Measurements from ENCODE around the gene BAZ2B.
"Not testable (repeated sequence)": the region's sequence is repeated elsewhere in the genome, so short reads cannot be mapped to it uniquely, and the experiment has no call there.

BAZ2B gene

GRCh38 chr2:159441182-159441581 lies 175.2 kb downstream of the BAZ2B start:
- no peak for TF ChIP-seq JUND (IDR thresholded peaks at IDR 0.05; ENCODE audit: low read depth)
- in situ Hi-C loops (cut with HindIII; ENCODE audit: low pct_unique_long_range_greater_than_20kb, low sequenced_read_pairs) = no loop called here
- DNase-seq (ENCODE audit: low read depth in 1 of 2, low spot score in 1 of 2) = no peak

GRCh38 chr2:159439421-159439820 lies 176.9 kb downstream of the BAZ2B start:
- no peak for TF ChIP-seq JUND (IDR thresholded peaks at IDR 0.05; ENCODE audit: low read depth)
- in situ Hi-C loops (cut with HindIII; ENCODE audit: low pct_unique_long_range_greater_than_20kb, low sequenced_read_pairs) = no loop called here
- DNase-seq (ENCODE audit: low read depth in 1 of 2, low spot score in 1 of 2) = no peak

GRCh38 chr2:159438720-159439353 lies 177.5 kb downstream of the BAZ2B start:
- no peak for DNase-seq (ENCODE audit: low read depth in 1 of 2, low spot score in 1 of 2)
- no peak for TF ChIP-seq JUND (IDR thresholded peaks at IDR 0.05; ENCODE audit: low read depth)

GRCh38 chr2:159438284-159438683 lies 178.1 kb downstream of the BAZ2B start:
- in situ Hi-C loops (cut with HindIII; ENCODE audit: low pct_unique_long_range_greater_than_20kb, low sequenced_read_pairs) = no loop called here
- DNase-seq (ENCODE audit: low read depth in 1 of 2, low spot score in 1 of 2) = no peak
- TF ChIP-seq JUND (IDR thresholded peaks at IDR 0.05; ENCODE audit: low read depth) = no peak

More at GRCh38 chr2:159438720-159439353, 177.5 kb downstream of the BAZ2B start:
- in situ Hi-C loops (cut with HindIII; ENCODE audit: low pct_unique_long_range_greater_than_20kb, low sequenced_read_pairs) = no loop called here

GRCh38 chr2:159432610-159433009 lies 183.7 kb downstream of the BAZ2B start:
- TF ChIP-seq JUND (IDR thresholded peaks at IDR 0.05; ENCODE audit: low read depth) = no peak
- in situ Hi-C loops (cut with HindIII; ENCODE audit: low pct_unique_long_range_greater_than_20kb, low sequenced_read_pairs) = no loop called here
- DNase-seq (ENCODE audit: low read depth in 1 of 2, low spot score in 1 of 2) = no peak

GRCh38 chr2:159427048-159427447 lies 189.3 kb downstream of the BAZ2B start:
- TF ChIP-seq JUND (IDR thresholded peaks at IDR 0.05; ENCODE audit: low read depth) = no peak
- no peak for DNase-seq (ENCODE audit: low read depth in 1 of 2, low spot score in 1 of 2)
- in situ Hi-C loops (cut with HindIII; ENCODE audit: low pct_unique_long_range_greater_than_20kb, low sequenced_read_pairs) = no loop called here

GRCh38 chr2:159419403-159419802 lies 196.9 kb downstream of the BAZ2B start:
- TF ChIP-seq JUND (IDR thresholded peaks at IDR 0.05; ENCODE audit: low read depth) = no peak
- DNase-seq (ENCODE audit: low read depth in 1 of 2, low spot score in 1 of 2) = no peak
- in situ Hi-C loops (cut with HindIII; ENCODE audit: low pct_unique_long_range_greater_than_20kb, low sequenced_read_pairs) = no loop called here

- DNase-seq (ENCODE audit: low read depth in 1 of 2, low spot score in 1 of 2) = no peak
- in situ Hi-C loops (cut with HindIII; ENCODE audit: low pct_unique_long_range_greater_than_20kb, low sequenced_read_pairs) = no loop called here
- TF ChIP-seq JUND (IDR thresholded peaks at IDR 0.05; ENCODE audit: low read depth) = no peak
Observed at GRCh38 chr2:159411460-159411859, 204.9 kb downstream of the BAZ2B start.

- TF ChIP-seq JUND (IDR thresholded peaks at IDR 0.05; ENCODE audit: low read depth) = no peak
- in situ Hi-C loops (cut with HindIII; ENCODE audit: low pct_unique_long_range_greater_than_20kb, low sequenced_read_pairs) = no loop called here
Observed at GRCh38 chr2:159410276-159410675, 206.1 kb downstream of the BAZ2B start.

GRCh38 chr2:159409116-159409800 lies 207.1 kb downstream of the BAZ2B start:
- no peak for DNase-seq (ENCODE audit: low read depth in 1 of 2, low spot score in 1 of 2)
- no peak for TF ChIP-seq JUND (IDR thresholded peaks at IDR 0.05; ENCODE audit: low read depth)
- in situ Hi-C loops (cut with HindIII; ENCODE audit: low pct_unique_long_range_greater_than_20kb, low sequenced_read_pairs) = no loop called here

More at GRCh38 chr2:159410276-159410675, 206.1 kb downstream of the BAZ2B start:
- no peak for DNase-seq (ENCODE audit: low read depth in 1 of 2, low spot score in 1 of 2)

GRCh38 chr2:159402790-159403189 lies 213.6 kb downstream of the BAZ2B start:
- in situ Hi-C loops (cut with HindIII; ENCODE audit: low pct_unique_long_range_greater_than_20kb, low sequenced_read_pairs) = no loop called here
- no peak for DNase-seq (ENCODE audit: low read depth in 1 of 2, low spot score in 1 of 2)
- no peak for TF ChIP-seq JUND (IDR thresholded peaks at IDR 0.05; ENCODE audit: low read depth)

- in situ Hi-C loops (cut with HindIII; ENCODE audit: low pct_unique_long_range_greater_than_20kb, low sequenced_read_pairs) = not testable (repeated sequence)
Observed at GRCh38 chr2:159402160-159402559, 214.2 kb downstream of the BAZ2B start.

GRCh38 chr2:159399716-159400415 lies 216.5 kb downstream of the BAZ2B start:
- DNase-seq (ENCODE audit: low read depth in 1 of 2, low spot score in 1 of 2) = peak; percentile 1 to 35
- in situ Hi-C loops (cut with HindIII; ENCODE audit: low pct_unique_long_range_greater_than_20kb, low sequenced_read_pairs) = no loop called here
- TF ChIP-seq JUND (IDR thresholded peaks at IDR 0.05; ENCODE audit: low read depth) = no peak

More at GRCh38 chr2:159402160-159402559, 214.2 kb downstream of the BAZ2B start:
- not testable (repeated sequence) for DNase-seq (ENCODE audit: low read depth in 1 of 2, low spot score in 1 of 2)
